ENCODE results near the gene CELSR1.
A peak's percentile ranks its signal among the peaks of the same experiment; 100 is the strongest.

Gene CELSR1

GRCh38 chr22:46537225-46537945 lies at the start of gene CELSR1:
CELSR1 (minus strand) TSS chr22:46537620; CDS start chr22:46537170, 450 bp downstream.
- DNase-seq (ENCODE audit: low read depth in 2 of 2), result no peak

GRCh38 chr22:46587061-46587460 lies 49.6 kb upstream of the CELSR1 start:
- no peak for DNase-seq (ENCODE audit: low read depth in 2 of 2)

GRCh38 chr22:46586531-46587011 lies 49.2 kb upstream of the CELSR1 start:
- no peak for DNase-seq (ENCODE audit: low read depth in 2 of 2)

- DNase-seq (ENCODE audit: low read depth in 2 of 2), result no peak
These were observed 48.7 kb upstream of the CELSR1 start for GRCh38 chr22:46586123-46586519.

- DNase-seq (ENCODE audit: low read depth in 2 of 2), result no peak
These were observed 48.1 kb upstream of the CELSR1 start for GRCh38 chr22:46585340-46586122.

- DNase-seq (ENCODE audit: low read depth in 2 of 2), result peak; percentile 15 to 17
These were observed 46.9 kb upstream of the CELSR1 start for GRCh38 chr22:46584081-46584921.

GRCh38 chr22:46583571-46583970 lies 46.2 kb upstream of the CELSR1 start:
- no peak for DNase-seq (ENCODE audit: low read depth in 2 of 2)

GRCh38 chr22:46582281-46582933 lies 45.0 kb upstream of the CELSR1 start:
- no peak for DNase-seq (ENCODE audit: low read depth in 2 of 2)

GRCh38 chr22:46581538-46582244 lies 44.3 kb upstream of the CELSR1 start:
- DNase-seq (ENCODE audit: low read depth in 2 of 2), result no peak

- no peak for DNase-seq (ENCODE audit: low read depth in 2 of 2)
These were observed 43.6 kb upstream of the CELSR1 start for GRCh38 chr22:46580940-46581537.

- no peak for DNase-seq (ENCODE audit: low read depth in 2 of 2)
These were observed 42.5 kb upstream of the CELSR1 start for GRCh38 chr22:46579751-46580449.

GRCh38 chr22:46578824-46579561 lies 41.6 kb upstream of the CELSR1 start:
- DNase-seq (ENCODE audit: low read depth in 2 of 2), result no peak

GRCh38 chr22:46578251-46578823 lies 40.9 kb upstream of the CELSR1 start:
- DNase-seq (ENCODE audit: low read depth in 2 of 2), result no peak

GRCh38 chr22:46577368-46578249 lies 40.2 kb upstream of the CELSR1 start:
- no peak for DNase-seq (ENCODE audit: low read depth in 2 of 2)

- DNase-seq (ENCODE audit: low read depth in 2 of 2), result peak; percentile 14 to 19
These were observed 39.3 kb upstream of the CELSR1 start for GRCh38 chr22:46576556-46577367.

- no peak for DNase-seq (ENCODE audit: low read depth in 2 of 2)
These were observed 38.6 kb upstream of the CELSR1 start for GRCh38 chr22:46575911-46576555.
